Keratinocyte (primary cell): ENCODE measurements around the gene UNC13C.

ENCODE experiments used
- EZH2 ChIP-seq: IDR thresholded peaks from one replicate; pipeline ENCODE4 v1.6.1; 2012; ENCODE audit warnings: inconsistent platforms, mild to moderate bottlenecking, low read length, moderate library complexity
- TF ChIP-seq, protein P1 (sequence below), 3 experiments: IDR thresholded peaks in 1 of 3; conservative IDR thresholded peaks in 1 of 3; optimal IDR thresholded peaks in 1 of 3; 2 replicates in 2 of 3; 3 replicates in 1 of 3; pipeline versions ENCODE3 to v1.5.1; 2011; ENCODE audit warnings: low read length in 3 of 3, mild to moderate bottlenecking in 3 of 3, moderate library complexity in 2 of 3, control low read depth in 1 of 3, inconsistent platforms in 1 of 3; ENCODE audit not compliant: insufficient read depth in 2 of 3; ENCODE audit errors: extremely low read depth in 1 of 3

- TF ChIP-seq, protein P1, sequence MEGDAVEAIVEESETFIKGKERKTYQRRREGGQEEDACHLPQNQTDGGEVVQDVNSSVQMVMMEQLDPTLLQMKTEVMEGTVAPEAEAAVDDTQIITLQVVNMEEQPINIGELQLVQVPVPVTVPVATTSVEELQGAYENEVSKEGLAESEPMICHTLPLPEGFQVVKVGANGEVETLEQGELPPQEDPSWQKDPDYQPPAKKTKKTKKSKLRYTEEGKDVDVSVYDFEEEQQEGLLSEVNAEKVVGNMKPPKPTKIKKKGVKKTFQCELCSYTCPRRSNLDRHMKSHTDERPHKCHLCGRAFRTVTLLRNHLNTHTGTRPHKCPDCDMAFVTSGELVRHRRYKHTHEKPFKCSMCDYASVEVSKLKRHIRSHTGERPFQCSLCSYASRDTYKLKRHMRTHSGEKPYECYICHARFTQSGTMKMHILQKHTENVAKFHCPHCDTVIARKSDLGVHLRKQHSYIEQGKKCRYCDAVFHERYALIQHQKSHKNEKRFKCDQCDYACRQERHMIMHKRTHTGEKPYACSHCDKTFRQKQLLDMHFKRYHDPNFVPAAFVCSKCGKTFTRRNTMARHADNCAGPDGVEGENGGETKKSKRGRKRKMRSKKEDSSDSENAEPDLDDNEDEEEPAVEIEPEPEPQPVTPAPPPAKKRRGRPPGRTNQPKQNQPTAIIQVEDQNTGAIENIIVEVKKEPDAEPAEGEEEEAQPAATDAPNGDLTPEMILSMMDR (optimal IDR thresholded peaks at IDR 0.05 in 1 of 3, IDR thresholded peaks at IDR 0.05 in 1 of 3, conservative IDR thresholded peaks at IDR 0.05 in 1 of 3; ENCODE audit: extremely low read depth in 1 of 3, insufficient read depth in 2 of 3, low read length in 3 of 3): no peak
- no peak for TF ChIP-seq EZH2
Measured at GRCh38 chr15:54605043-54605442, 626.8 kb downstream of the UNC13C start.
